Right lobe of liver (tissue), 4 donors: Measurements from ENCODE around the gene CPLX4.

Source experiments
- POLR2A ChIP-seq: fragments of 450-650 bp; IDR thresholded peaks from one replicate; pipeline ENCODE4 v1.6.1; 2017; ENCODE audit warnings: antibody characterized with exemption, mild to moderate bottlenecking
- TF ChIP-seq, protein P1 (sequence below), 4 donors: fragments of 200-600 bp in 3 of 4; fragments of 450-650 bp in 1 of 4; IDR thresholded peaks; one replicate each; pipeline versions ENCODE4 v1.5.1 to v1.8.0; 2016 to 2022; ENCODE audit warnings: antibody characterized with exemption in 4 of 4, mild to moderate bottlenecking in 2 of 4
- donor health status: DM: no; HTN: no; CAD: no.
- donor health status: DM: no; HTN: no; CAD: no.
- donor health status: DM: no; HTN: yes; CAD: no.

DNA sequence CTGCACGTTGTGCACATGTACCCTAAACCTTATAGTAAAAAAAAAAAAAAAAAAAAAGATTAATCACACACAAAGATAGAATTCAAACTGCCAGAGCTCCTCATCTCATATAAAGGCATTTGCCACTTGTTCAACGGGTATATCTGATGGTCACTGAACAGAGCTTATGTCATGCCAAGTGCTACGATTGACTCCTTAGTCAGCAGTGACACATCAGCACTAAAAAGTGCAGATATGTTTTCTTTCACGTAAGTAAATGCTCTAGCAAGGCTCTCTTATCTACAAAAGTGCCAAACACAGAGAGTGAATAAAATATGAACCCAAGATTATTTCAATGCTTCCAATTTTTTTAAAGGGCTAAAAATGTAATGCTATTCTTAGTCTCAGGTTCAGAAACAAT, 39.5 kb upstream of the CPLX4 start:
- TF ChIP-seq, protein P1, sequence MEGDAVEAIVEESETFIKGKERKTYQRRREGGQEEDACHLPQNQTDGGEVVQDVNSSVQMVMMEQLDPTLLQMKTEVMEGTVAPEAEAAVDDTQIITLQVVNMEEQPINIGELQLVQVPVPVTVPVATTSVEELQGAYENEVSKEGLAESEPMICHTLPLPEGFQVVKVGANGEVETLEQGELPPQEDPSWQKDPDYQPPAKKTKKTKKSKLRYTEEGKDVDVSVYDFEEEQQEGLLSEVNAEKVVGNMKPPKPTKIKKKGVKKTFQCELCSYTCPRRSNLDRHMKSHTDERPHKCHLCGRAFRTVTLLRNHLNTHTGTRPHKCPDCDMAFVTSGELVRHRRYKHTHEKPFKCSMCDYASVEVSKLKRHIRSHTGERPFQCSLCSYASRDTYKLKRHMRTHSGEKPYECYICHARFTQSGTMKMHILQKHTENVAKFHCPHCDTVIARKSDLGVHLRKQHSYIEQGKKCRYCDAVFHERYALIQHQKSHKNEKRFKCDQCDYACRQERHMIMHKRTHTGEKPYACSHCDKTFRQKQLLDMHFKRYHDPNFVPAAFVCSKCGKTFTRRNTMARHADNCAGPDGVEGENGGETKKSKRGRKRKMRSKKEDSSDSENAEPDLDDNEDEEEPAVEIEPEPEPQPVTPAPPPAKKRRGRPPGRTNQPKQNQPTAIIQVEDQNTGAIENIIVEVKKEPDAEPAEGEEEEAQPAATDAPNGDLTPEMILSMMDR (IDR thresholded peaks at IDR 0.05) = no peak
- TF ChIP-seq POLR2A = no peak
